ENCODE data around the gene HECTD2. TPM values are rescaled to one million over a fixed set of nuclear protein-coding genes. Genes with fewer than 3 reads are reported as not detected.
"Not testable (repeated sequence)": the region's sequence is repeated elsewhere in the genome, so short reads cannot be mapped to it uniquely, and the experiment has no call there.

HECTD2 gene
- total and polyA plus RNA-seq, 4 donors = 19.9 to 49.2 (median 29.1) TPM

GRCh38 chr10:91432175-91432574, 22.0 kb downstream of the HECTD2 start:
- no peaks in the 10 kb centered on the region for H3K9me3 ChIP-seq (ENCODE audit: control insufficient read depth, insufficient read depth, low read length)
- no peaks in the 10 kb centered on the region for H3K36me3 ChIP-seq (ENCODE audit: control insufficient read depth, insufficient read depth, low read length)
- H3K27ac ChIP-seq (ENCODE audit: low read depth, low read length) = no peak overlapping the region
- no peaks in the 10 kb centered on the region for H3K27me3 ChIP-seq (ENCODE audit: control insufficient read depth, insufficient read depth, low read length)
- WGBS (ENCODE audit: insufficient coverage) = 60% methylated on average over 1 of the region's 2 CpGs
- no peak overlapping the region for H3K4me3 ChIP-seq (ENCODE audit: low read depth, low read length)
- no peaks in the 10 kb centered on the region for H3K4me1 ChIP-seq (ENCODE audit: control insufficient read depth, insufficient read depth, low read length)
- DNase-seq (ENCODE audit: low read depth in 4 of 6, low spot score in 6 of 6) = no peak

GRCh38 chr10:91433620-91434019, 23.5 kb downstream of the HECTD2 start:
- no peak for DNase-seq (ENCODE audit: low read depth in 4 of 6, low spot score in 6 of 6)
- H3K27ac ChIP-seq (ENCODE audit: low read depth, low read length) = no peak overlapping the region
- WGBS (ENCODE audit: insufficient coverage) = no CpG with 5 or more reads among the region's 2 CpGs
- no peaks in the 10 kb centered on the region for H3K4me1 ChIP-seq (ENCODE audit: control insufficient read depth, insufficient read depth, low read length)
- no peaks in the 10 kb centered on the region for H3K27me3 ChIP-seq (ENCODE audit: control insufficient read depth, insufficient read depth, low read length)
- no peak overlapping the region for H3K4me3 ChIP-seq (ENCODE audit: low read depth, low read length)
- no peaks in the 10 kb centered on the region for H3K9me3 ChIP-seq (ENCODE audit: control insufficient read depth, insufficient read depth, low read length)
- H3K36me3 ChIP-seq (ENCODE audit: control insufficient read depth, insufficient read depth, low read length) = no peaks in the 10 kb centered on the region

- no peaks in the 10 kb centered on the region for H3K9me3 ChIP-seq (ENCODE audit: control insufficient read depth, insufficient read depth, low read length)
- no CpG with 5 or more reads among the region's 1 CpG for WGBS (ENCODE audit: insufficient coverage)
- H3K27me3 ChIP-seq (ENCODE audit: control insufficient read depth, insufficient read depth, low read length) = no peaks in the 10 kb centered on the region
- no peak overlapping the region for H3K4me3 ChIP-seq (ENCODE audit: low read depth, low read length)
- no peak for DNase-seq (ENCODE audit: low read depth in 4 of 6, low spot score in 6 of 6)
- H3K4me1 ChIP-seq (ENCODE audit: control insufficient read depth, insufficient read depth, low read length) = no peaks in the 10 kb centered on the region
- H3K27ac ChIP-seq (ENCODE audit: low read depth, low read length) = no peak overlapping the region
- H3K36me3 ChIP-seq (ENCODE audit: control insufficient read depth, insufficient read depth, low read length) = no peaks in the 10 kb centered on the region
Measured at GRCh38 chr10:91434041-91434440, 23.9 kb downstream of the HECTD2 start.

- no peak for DNase-seq (ENCODE audit: low read depth in 4 of 6, low spot score in 6 of 6)
- H3K36me3 ChIP-seq (ENCODE audit: control insufficient read depth, insufficient read depth, low read length) = no peaks in the 10 kb centered on the region
- no peaks in the 10 kb centered on the region for H3K9me3 ChIP-seq (ENCODE audit: control insufficient read depth, insufficient read depth, low read length)
- no peak overlapping the region for H3K4me3 ChIP-seq (ENCODE audit: low read depth, low read length)
- H3K27ac ChIP-seq (ENCODE audit: low read depth, low read length) = no peak overlapping the region
- WGBS (ENCODE audit: insufficient coverage) = 92% methylated on average over 1 of the region's 2 CpGs
- no peaks in the 10 kb centered on the region for H3K4me1 ChIP-seq (ENCODE audit: control insufficient read depth, insufficient read depth, low read length)
- H3K27me3 ChIP-seq (ENCODE audit: control insufficient read depth, insufficient read depth, low read length) = no peaks in the 10 kb centered on the region
Measured at GRCh38 chr10:91435241-91435640, 25.1 kb downstream of the HECTD2 start.

- 100% methylated on average over 1 of the region's 2 CpGs for WGBS (ENCODE audit: insufficient coverage)
Measured at GRCh38 chr10:91438228-91438627, 28.1 kb downstream of the HECTD2 start.

GRCh38 chr10:91444211-91445182, 34.4 kb downstream of the HECTD2 start:
- no peaks in the 10 kb centered on the region for H3K4me1 ChIP-seq (ENCODE audit: control insufficient read depth, insufficient read depth, low read length)
- H3K36me3 ChIP-seq (ENCODE audit: control insufficient read depth, insufficient read depth, low read length) = no peaks in the 10 kb centered on the region
- no peaks in the 10 kb centered on the region for H3K27me3 ChIP-seq (ENCODE audit: control insufficient read depth, insufficient read depth, low read length)
- no peak overlapping the region for H3K27ac ChIP-seq (ENCODE audit: low read depth, low read length)
- no CpG with 5 or more reads among the region's 6 CpGs for WGBS (ENCODE audit: insufficient coverage)
- no peak overlapping the region for H3K4me3 ChIP-seq (ENCODE audit: low read depth, low read length)
- H3K9me3 ChIP-seq (ENCODE audit: control insufficient read depth, insufficient read depth, low read length) = no peaks in the 10 kb centered on the region
- DNase-seq (ENCODE audit: low read depth in 4 of 6, low spot score in 6 of 6) = peak in 1 of 6 donors; percentile 4

More at GRCh38 chr10:91438228-91438627, 28.1 kb downstream of the HECTD2 start:
- H3K36me3 ChIP-seq (ENCODE audit: control insufficient read depth, insufficient read depth, low read length); H3K4me1 ChIP-seq (ENCODE audit: control insufficient read depth, insufficient read depth, low read length); H3K27me3 ChIP-seq (ENCODE audit: control insufficient read depth, insufficient read depth, low read length); H3K9me3 ChIP-seq (ENCODE audit: control insufficient read depth, insufficient read depth, low read length); H3K4me3 ChIP-seq (ENCODE audit: low read depth, low read length); DNase-seq (ENCODE audit: low read depth in 4 of 6, low spot score in 6 of 6); H3K27ac ChIP-seq (ENCODE audit: low read depth, low read length): not testable (repeated sequence)

- H3K4me3 ChIP-seq (ENCODE audit: low read depth, low read length) = no peak overlapping the region
- H3K36me3 ChIP-seq (ENCODE audit: control insufficient read depth, insufficient read depth, low read length) = no peaks in the 10 kb centered on the region
- H3K9me3 ChIP-seq (ENCODE audit: control insufficient read depth, insufficient read depth, low read length) = peaks cover 17% of the 10 kb centered on the region
- H3K4me1 ChIP-seq (ENCODE audit: control insufficient read depth, insufficient read depth, low read length) = no peaks in the 10 kb centered on the region
- no peaks in the 10 kb centered on the region for H3K27me3 ChIP-seq (ENCODE audit: control insufficient read depth, insufficient read depth, low read length)
- no peak for DNase-seq (ENCODE audit: low read depth in 4 of 6, low spot score in 6 of 6)
- no peak overlapping the region for H3K27ac ChIP-seq (ENCODE audit: low read depth, low read length)
Measured at GRCh38 chr10:91452063-91452462, 41.9 kb downstream of the HECTD2 start.

GRCh38 chr10:91453535-91453934, 43.4 kb downstream of the HECTD2 start:
- no peak for DNase-seq (ENCODE audit: low read depth in 4 of 6, low spot score in 6 of 6)
- Histone ChIP-seq H3K9me3 (ENCODE audit: control insufficient read depth, insufficient read depth, low read length) (peaks cover 17% of the 10 kb centered on the region), H3K4me3 (ENCODE audit: low read depth, low read length) (no peak overlapping the region), H3K27ac (ENCODE audit: low read depth, low read length) (no peak overlapping the region), H3K4me1 (ENCODE audit: control insufficient read depth, insufficient read depth, low read length) (no peaks in the 10 kb centered on the region), H3K27me3 (ENCODE audit: control insufficient read depth, insufficient read depth, low read length) (no peaks in the 10 kb centered on the region), H3K36me3 (ENCODE audit: control insufficient read depth, insufficient read depth, low read length) (no peaks in the 10 kb centered on the region)

- not testable (repeated sequence) for H3K4me1 ChIP-seq (ENCODE audit: control insufficient read depth, insufficient read depth, low read length); H3K4me3 ChIP-seq (ENCODE audit: low read depth, low read length); H3K27me3 ChIP-seq (ENCODE audit: control insufficient read depth, insufficient read depth, low read length); H3K27ac ChIP-seq (ENCODE audit: low read depth, low read length); DNase-seq (ENCODE audit: low read depth in 4 of 6, low spot score in 6 of 6); H3K36me3 ChIP-seq (ENCODE audit: control insufficient read depth, insufficient read depth, low read length)
- no CpG with 5 or more reads among the region's 1 CpG for WGBS (ENCODE audit: insufficient coverage)
- peaks cover 17% of the 10 kb centered on the region for H3K9me3 ChIP-seq (ENCODE audit: control insufficient read depth, insufficient read depth, low read length)
Measured at GRCh38 chr10:91455135-91455534, 45.0 kb downstream of the HECTD2 start.

- H3K27ac ChIP-seq (ENCODE audit: low read depth, low read length) = no peak overlapping the region
- H3K4me3 ChIP-seq (ENCODE audit: low read depth, low read length) = no peak overlapping the region
- H3K27me3 ChIP-seq (ENCODE audit: control insufficient read depth, insufficient read depth, low read length) = no peaks in the 10 kb centered on the region
- WGBS (ENCODE audit: insufficient coverage) = no CpG with 5 or more reads among the region's 3 CpGs
- no peaks in the 10 kb centered on the region for H3K4me1 ChIP-seq (ENCODE audit: control insufficient read depth, insufficient read depth, low read length)
- H3K9me3 ChIP-seq (ENCODE audit: control insufficient read depth, insufficient read depth, low read length) = peaks cover 2% of the 10 kb centered on the region
- no peak for DNase-seq (ENCODE audit: low read depth in 4 of 6, low spot score in 6 of 6)
- peaks cover 6% of the 10 kb centered on the region for H3K36me3 ChIP-seq (ENCODE audit: control insufficient read depth, insufficient read depth, low read length)
Measured at GRCh38 chr10:91460681-91461080, 50.5 kb downstream of the HECTD2 start.

Measured in spinal cord (tissue), 10 donors.